HG02943 (cell line): ENCODE measurements around the gene THADA.

ENCODE experiments used
- ATAC-seq: cut with Tn5 transposase; IDR thresholded peaks from one replicate; pipeline ENCODE4 v1.9.1; 2021; ENCODE audit warnings: mild to moderate bottlenecking, low read depth, moderate library complexity; ENCODE audit not compliant: unreplicated experiment

THADA gene

GRCh38 chr2:43473767-43474166 is 122.1 kb downstream of the THADA start:
- no peak for ATAC-seq

- no peak for ATAC-seq
These were observed 123.2 kb downstream of the THADA start for GRCh38 chr2:43472527-43473194.

GRCh38 chr2:43469713-43470112 is 126.1 kb downstream of the THADA start:
- ATAC-seq, result no peak

GRCh38 chr2:43469094-43469493 is 126.7 kb downstream of the THADA start:
- ATAC-seq, result no peak

- ATAC-seq, result no peak
These were observed 127.9 kb downstream of the THADA start for GRCh38 chr2:43467891-43468290.

- ATAC-seq, result no peak
These were observed 130.6 kb downstream of the THADA start for GRCh38 chr2:43465234-43465633.

GRCh38 chr2:43464590-43464989 is 131.2 kb downstream of the THADA start:
- ATAC-seq, result no peak

GRCh38 chr2:43462866-43463641 is 132.8 kb downstream of the THADA start:
- ATAC-seq, result no peak

- ATAC-seq, result peak; percentile 64
These were observed 134.3 kb downstream of the THADA start for GRCh38 chr2:43461453-43462073.

GRCh38 chr2:43460611-43461365 is 135.1 kb downstream of the THADA start:
- ATAC-seq, result no peak

GRCh38 chr2:43460174-43460546 is 135.7 kb downstream of the THADA start:
- no peak for ATAC-seq

- no peak for ATAC-seq
These were observed 136.2 kb downstream of the THADA start for GRCh38 chr2:43459446-43460173.

- ATAC-seq, result no peak
These were observed 137.7 kb downstream of the THADA start for GRCh38 chr2:43458014-43458628.

- peak; percentile 50 for ATAC-seq
These were observed 139.9 kb downstream of the THADA start for GRCh38 chr2:43455731-43456642.

- no peak for ATAC-seq
These were observed 140.5 kb downstream of the THADA start for GRCh38 chr2:43455296-43455695.

- no peak for ATAC-seq
These were observed 141.0 kb downstream of the THADA start for GRCh38 chr2:43454791-43455190.

- ATAC-seq, result no peak
These were observed 142.4 kb downstream of the THADA start for GRCh38 chr2:43453179-43454170.

- no peak for ATAC-seq
These were observed 143.5 kb downstream of the THADA start for GRCh38 chr2:43452318-43452731.
